Adrenal gland (tissue), 12 donors: ENCODE data around the gene DNAJC5. TPM values are rescaled to one million over a fixed set of nuclear protein-coding genes. Genes with fewer than 3 reads are reported as not detected.
"Not testable (repeated sequence)": the region's sequence is repeated elsewhere in the genome, so short reads cannot be mapped to it uniquely, and the experiment has no call there.

Source experiments
- DNase-seq, 7 donors: peaks; one replicate each; pipeline ENCODE4 v3.0.0-alpha.2; 2019 to 2020
- H3K27ac ChIP-seq, 5 donors: fragments of 200-600 bp; sonication (generic) in 4 of 5; 1 replicate in 3 of 5; 2 replicates in 2 of 5; pipeline versions ENCODE4 v1.5.1 to v1.8.0; 2016 to 2020; ENCODE audit warnings: mild to moderate bottlenecking in 1 of 5
- H3K27me3 ChIP-seq: fragments of 200-600 bp; 2 replicates; pipeline ENCODE4 v1.8.0; 2021
- H3K36me3 ChIP-seq, 2 donors: fragments of 200-600 bp; replicated peaks in 1 of 2; 1 replicate in 1 of 2; 2 replicates in 1 of 2; pipeline versions ENCODE4 v1.5.1 to v1.8.0; 2018 to 2022
- H3K4me1 ChIP-seq, 2 donors: fragments of 200-600 bp; replicated peaks in 1 of 2; 1 replicate in 1 of 2; 2 replicates in 1 of 2; pipeline versions ENCODE4 v1.5.1 to v1.8.0; 2018 to 2021
- H3K4me3 ChIP-seq, 4 donors: fragments of 200-600 bp; sonication (generic) in 3 of 4; one replicate each; pipeline ENCODE4 v1.5.1; 2016 to 2018
- H3K9me3 ChIP-seq, 3 donors: fragments of 200-600 bp; sonication (generic) in 1 of 3; replicated peaks in 1 of 3; 1 replicate in 2 of 3; 2 replicates in 1 of 3; pipeline versions ENCODE4 v1.5.1 to v1.8.0; 2016 to 2021
- CTCF ChIP-seq, 6 experiments: fragments of 450-650 bp in 4 of 6; fragments of 200-600 bp in 2 of 6; sonication (generic) in 1 of 6; IDR thresholded peaks; 1 replicate in 5 of 6; 2 replicates in 1 of 6; pipeline versions ENCODE4 v1.5.1 to v1.8.0; 2016 to 2021; ENCODE audit warnings: antibody characterized with exemption in 6 of 6, mild to moderate bottlenecking in 2 of 6, moderate library complexity in 1 of 6
- POLR2A ChIP-seq, 2 donors: fragments of 450-650 bp; IDR thresholded peaks; one replicate each; pipeline ENCODE4 v1.6.1; 2017; ENCODE audit warnings: antibody characterized with exemption in 2 of 2, mild to moderate bottlenecking in 2 of 2, moderate library complexity in 1 of 2
- WGBS, 4 donors: extraction: QIAGEN DNeasy Blood & Tissue Kit in 2 of 4; methylation state at CpG; one replicate each; pipeline versions ENCODE4 v1.1.5 to v1.1.7; 2013 to 2017; 5-methylcytosine and 5-hydroxymethylcytosine counted together
- intact Hi-C, 2 donors: fragments of 100-400 bp; cut with DNase I; formaldehyde crosslinking; loops; one replicate each; pipeline versions ENCODE4 v1.14.1 to v1.15.0; 2022 to 2023
- polyA plus RNA-seq, 3 donors: library from polyadenylated mRNA; stranded (reverse); fragments of 200-250 nt in 2 of 3; fragments of 350-450 nt in 1 of 3; fragmentation: Illumina TruSeq in 1 of 3; extraction: RNeasy Lipid Tissue Mini Kit (QIAGEN cat#74804) in 1 of 3; gene quantifications; one replicate each; pipeline ENCODE4 v1.2.3, GENCODE V29; 2013 to 2014
- total RNA-seq, 9 donors: library from RNA; depleted of rRNA in 4 of 9; stranded (reverse); fragments of >200 nt in 4 of 9; fragments of 120-200 nt in 1 of 9; fragmentation: NEBNext Ultra II Directional in 1 of 9; extraction: Animal tissue kit (Norgen Biotek cat#: 25700) in 1 of 9; gene quantifications; one replicate each; pipeline versions ENCODE4 v1.1.0 to v1.2.4, GENCODE V29; 2013 to 2023
- donor health status: healthy with polysubstance abuse.
- donor health status: Bipolar disorder and iron deficiency.
- donor health status: DM: yes; HTN: yes; CAD: no.
- donor health status: DM: no; HTN: no; CAD: no.
- donor health status: DM: no; HTN: no; CAD: no.
- donor health status: DM: yes; HTN: yes; CAD: no.

DNAJC5 gene
- total and polyA plus RNA-seq, 12 donors: 26.5 to 78.0 (median 61.4) TPM

- DNase-seq: no peak
- Histone ChIP-seq H3K27me3 (no peaks in the 10 kb centered on the region), H3K4me1 (peaks cover 8 to 20% of the 10 kb centered on the region in 2 donors), H3K27ac (no peak overlapping the region), H3K36me3 (peaks cover 0 to 14% of the 10 kb centered on the region in 2 donors), H3K9me3 (no peaks in the 10 kb centered on the region), H3K4me3 (no peak overlapping the region)
- 87 to 96% (median 94%) methylated on average over 5 of the region's 5 CpGs for WGBS, 4 donors
- no peak for TF ChIP-seq POLR2A (IDR thresholded peaks at IDR 0.05)
- TF ChIP-seq CTCF (IDR thresholded peaks at IDR 0.05): no peak
- intact Hi-C loops: loop anchor here (10.0 kb wide), 2 partner anchors 186 to 356 kb away; no protein-coding TSS in a partner anchor
Measured at GRCh38 chr20:63970714-63971431, 75.9 kb downstream of the DNAJC5 start.

GRCh38 chr20:63971960-63972311, 77.0 kb downstream of the DNAJC5 start:
- intact Hi-C loops: loop anchor here (2.0 to 10.0 kb wide), 3 partner anchors 187 to 433 kb away; no protein-coding TSS in a partner anchor
- not testable (repeated sequence) for H3K27me3 ChIP-seq, H3K27ac ChIP-seq, H3K9me3 ChIP-seq, H3K36me3 ChIP-seq, H3K4me3 ChIP-seq, DNase-seq
- WGBS, 4 donors: 81 to 87% (median 85%) methylated on average over 10 of the region's 10 CpGs
- peaks cover 8 to 20% of the 10 kb centered on the region in 2 donors for H3K4me1 ChIP-seq

GRCh38 chr20:63972312-63973159, 77.6 kb downstream of the DNAJC5 start:
- Histone ChIP-seq H3K4me1 (peaks cover 8 to 20% of the 10 kb centered on the region in 2 donors), H3K27me3 (no peaks in the 10 kb centered on the region), H3K4me3 (no peak overlapping the region), H3K36me3 (no peaks in the 10 kb centered on the region), H3K27ac (peak overlapping the region in 1 of 5 donors; percentile 10), H3K9me3 (no peaks in the 10 kb centered on the region)
- 66 to 74% (median 70%) methylated on average over 7 to 18 of the region's 18 CpGs for WGBS, 4 donors
- intact Hi-C loops: loop anchor here (2.0 to 10.0 kb wide), 3 partner anchors 188 to 434 kb away; no protein-coding TSS in a partner anchor
- TF ChIP-seq CTCF (IDR thresholded peaks at IDR 0.05): no peak
- TF ChIP-seq POLR2A (IDR thresholded peaks at IDR 0.05): no peak
- peak in 5 of 7 donors; percentile 20 to 66 (median 27) for DNase-seq

- intact Hi-C loops: loop anchor here (2.0 to 10.0 kb wide), 3 partner anchors 188 to 434 kb away; no protein-coding TSS in a partner anchor
- Histone ChIP-seq H3K27ac (peak overlapping the region in 1 of 5 donors; percentile 50), H3K4me3 (no peak overlapping the region), H3K36me3 (no peaks in the 10 kb centered on the region), H3K27me3 (no peaks in the 10 kb centered on the region), H3K9me3 (no peaks in the 10 kb centered on the region), H3K4me1 (peaks cover 8 to 20% of the 10 kb centered on the region in 2 donors)
- TF ChIP-seq POLR2A (IDR thresholded peaks at IDR 0.05) (no peak), CTCF (IDR thresholded peaks at IDR 0.05) (no peak)
- DNase-seq: no peak
- 86 to 97% (median 90%) methylated on average over 1 to 3 of the region's 3 CpGs for WGBS, 4 donors
Measured at GRCh38 chr20:63973160-63973479, 78.2 kb downstream of the DNAJC5 start.
